ENCODE measurements around the gene ERC1. TPM values are rescaled to one million over a fixed set of nuclear protein-coding genes. Genes with fewer than 3 reads are reported as not detected.
"Not testable (repeated sequence)": the region's sequence is repeated elsewhere in the genome, so short reads cannot be mapped to it uniquely, and the experiment has no call there.

ERC1 gene
- total RNA-seq, 1 experiment from 2014 or later: 11.9 TPM

- DNase-seq (ENCODE audit: low read depth): no peak
These were observed 31.3 kb downstream of the ERC1 start for GRCh38 chr12:1022032-1022970.

- no peak for DNase-seq (ENCODE audit: low read depth)
These were observed 39.8 kb downstream of the ERC1 start for GRCh38 chr12:1030779-1031178.

GRCh38 chr12:1034243-1034642 is 43.2 kb downstream of the ERC1 start:
- no peak for DNase-seq (ENCODE audit: low read depth)

- DNase-seq (ENCODE audit: low read depth): no peak
These were observed 43.9 kb downstream of the ERC1 start for GRCh38 chr12:1034751-1035457.

- DNase-seq (ENCODE audit: low read depth): no peak
These were observed 50.5 kb downstream of the ERC1 start for GRCh38 chr12:1041478-1041877.

GRCh38 chr12:1044199-1044598 is 53.2 kb downstream of the ERC1 start:
- DNase-seq (ENCODE audit: low read depth): peak; percentile 18

- peak; percentile 52 for DNase-seq (ENCODE audit: low read depth)
These were observed 53.7 kb downstream of the ERC1 start for GRCh38 chr12:1044696-1045095.

GRCh38 chr12:1046727-1047126 is 55.7 kb downstream of the ERC1 start:
- no peak for DNase-seq (ENCODE audit: low read depth)

GRCh38 chr12:1047898-1048660 is 57.1 kb downstream of the ERC1 start:
- DNase-seq (ENCODE audit: low read depth): no peak

- DNase-seq (ENCODE audit: low read depth): peak; percentile 17
These were observed 59.2 kb downstream of the ERC1 start for GRCh38 chr12:1050059-1050707.

GRCh38 chr12:1051672-1052071 is 60.6 kb downstream of the ERC1 start:
- DNase-seq (ENCODE audit: low read depth): not testable (repeated sequence)

GRCh38 chr12:1053690-1054089 is 62.7 kb downstream of the ERC1 start:
- no peak for DNase-seq (ENCODE audit: low read depth)

- no peak for DNase-seq (ENCODE audit: low read depth)
These were observed 63.3 kb downstream of the ERC1 start for GRCh38 chr12:1054117-1054870.

- DNase-seq (ENCODE audit: low read depth): no peak
These were observed 65.4 kb downstream of the ERC1 start for GRCh38 chr12:1056390-1056789.

- DNase-seq (ENCODE audit: low read depth): no peak
These were observed 67.4 kb downstream of the ERC1 start for GRCh38 chr12:1058423-1058822.

GRCh38 chr12:1059162-1059561 is 68.1 kb downstream of the ERC1 start:
- DNase-seq (ENCODE audit: low read depth): no peak

GRCh38 chr12:1063852-1064251 is 72.8 kb downstream of the ERC1 start:
- DNase-seq (ENCODE audit: low read depth): no peak

GRCh38 chr12:1064317-1064716 is 73.3 kb downstream of the ERC1 start:
- no peak for DNase-seq (ENCODE audit: low read depth)

- DNase-seq (ENCODE audit: low read depth): no peak
These were observed 74.6 kb downstream of the ERC1 start for GRCh38 chr12:1065629-1066028.

- DNase-seq (ENCODE audit: low read depth): no peak
These were observed 78.8 kb downstream of the ERC1 start for GRCh38 chr12:1069846-1070245.

- no peak for DNase-seq (ENCODE audit: low read depth)
These were observed 80.2 kb downstream of the ERC1 start for GRCh38 chr12:1071182-1071581.

All from M059J (cell line).